Stimulated activated effector memory CD8-positive, alpha-beta T cell treated with anti-CD3 and anti-CD28 coated beads, Interleukin-12 subunit alpha, Interleukin-12 subunit beta, amount 100 ng/mL, for 72 hours (primary cell): ENCODE data around the gene ANKS1B.

Source experiments
- ATAC-seq: fragments of 150-1000 bp; cut with Tn5 transposase; 2 replicates; pipeline ENCODE4 v1.10.0; 2021
- DNase-seq, 2 donors: peaks; one replicate each; pipeline ENCODE4 v3.0.0; 2021 to 2022; ENCODE audit warnings: low spot score in 2 of 2
- H3K27ac Mint-ChIP-seq: one replicate; pipeline ENCODE4 v1.8.0; 2022; ENCODE audit warnings: mild to moderate bottlenecking, mixed read lengths
- H3K36me3 Mint-ChIP-seq: one replicate; pipeline ENCODE4 v1.8.0; 2022; ENCODE audit warnings: mild to moderate bottlenecking, mixed read lengths
- H3K4me1 Mint-ChIP-seq: one replicate; pipeline ENCODE4 v1.8.0; 2022; ENCODE audit warnings: mixed read lengths
- H3K4me3 Mint-ChIP-seq: one replicate; pipeline ENCODE4 v1.8.0; 2022; ENCODE audit warnings: mild to moderate bottlenecking, mixed read lengths
- H3K9me3 Mint-ChIP-seq: one replicate; pipeline ENCODE4 v1.8.0; 2022; ENCODE audit warnings: mixed read lengths

The ANKS1B gene

DNA sequence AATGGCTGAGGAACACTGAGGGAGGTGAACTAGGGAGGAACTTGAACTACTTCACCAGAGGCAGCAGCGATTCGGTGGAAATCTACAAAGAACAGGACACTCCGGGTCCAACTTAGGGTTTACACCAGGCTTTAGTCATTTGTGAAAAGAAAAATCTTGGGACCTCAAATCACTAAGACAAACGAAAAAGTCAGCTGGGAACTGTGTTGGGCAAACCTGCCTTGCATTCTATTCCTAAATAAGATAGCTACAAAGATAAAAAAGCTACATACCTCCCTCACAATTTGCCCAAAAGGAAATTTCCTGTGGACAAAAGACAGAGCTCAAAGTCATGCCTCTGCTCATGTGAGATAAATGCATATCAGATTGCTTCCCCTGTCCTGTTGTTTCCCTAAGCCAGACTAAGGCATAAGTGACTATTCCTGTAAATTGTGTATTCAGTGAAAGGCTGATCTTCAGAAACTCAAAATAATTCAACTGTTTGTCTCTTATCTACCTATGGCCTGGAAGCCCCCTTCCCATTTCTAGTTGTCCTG, 1233.1 kb downstream of the ANKS1B start:
- Mint-ChIP-seq H3K36me3 (no peaks in the 10 kb centered on the region), H3K27ac (no peak overlapping the region), H3K4me1 (peaks cover 17% of the 10 kb centered on the region), H3K4me3 (no peak overlapping the region), H3K9me3 (no peaks in the 10 kb centered on the region)
- no peak for DNase-seq
- ATAC-seq, result no peak

DNA sequence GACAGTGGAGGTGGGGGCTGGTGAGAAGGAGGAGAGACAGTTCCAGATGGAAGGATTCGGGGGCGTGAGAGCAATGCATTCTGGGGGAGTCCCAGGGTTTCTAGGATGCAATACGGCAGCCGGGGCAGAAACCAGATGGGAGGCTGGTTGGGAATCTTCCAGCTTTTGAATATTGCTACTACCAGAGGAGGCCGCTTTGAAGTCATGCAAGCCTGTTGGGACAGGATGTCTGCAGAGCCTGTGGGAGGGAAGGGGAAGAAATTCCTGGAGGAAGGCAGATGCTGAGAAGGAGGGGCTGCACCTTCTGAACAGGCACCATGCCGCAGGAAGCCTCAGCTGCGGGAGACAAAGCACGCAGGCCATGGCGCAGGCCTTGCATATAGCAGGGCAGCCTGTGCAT, 1234.2 kb downstream of the ANKS1B start:
- H3K27ac Mint-ChIP-seq, result no peak overlapping the region
- H3K9me3 Mint-ChIP-seq, result no peaks in the 10 kb centered on the region
- peaks cover 25% of the 10 kb centered on the region for H3K4me1 Mint-ChIP-seq
- H3K36me3 Mint-ChIP-seq, result no peaks in the 10 kb centered on the region
- ATAC-seq (no peak), DNase-seq (no peak)
- no peak overlapping the region for H3K4me3 Mint-ChIP-seq

DNA sequence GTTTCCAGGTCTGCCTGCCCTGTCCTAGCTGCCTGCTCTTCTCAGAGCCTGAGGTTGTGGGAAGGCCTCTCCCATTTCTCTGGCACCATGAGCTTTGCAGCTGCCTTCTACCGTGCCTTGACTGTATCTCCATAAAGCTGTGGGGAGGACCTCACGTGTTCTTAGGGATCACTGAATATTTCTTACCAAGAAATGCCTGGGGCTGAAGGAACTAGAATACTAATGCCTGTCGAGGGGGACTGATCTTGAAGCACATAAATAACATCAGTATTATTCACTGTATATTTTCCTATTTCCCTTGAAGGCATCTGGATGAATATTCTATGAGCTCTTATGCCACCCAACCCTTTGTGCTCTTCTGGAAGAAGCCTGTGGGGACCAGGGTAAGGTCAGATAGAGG, 1236.3 kb downstream of the ANKS1B start:
- no peak for DNase-seq
- no peak for ATAC-seq

DNA sequence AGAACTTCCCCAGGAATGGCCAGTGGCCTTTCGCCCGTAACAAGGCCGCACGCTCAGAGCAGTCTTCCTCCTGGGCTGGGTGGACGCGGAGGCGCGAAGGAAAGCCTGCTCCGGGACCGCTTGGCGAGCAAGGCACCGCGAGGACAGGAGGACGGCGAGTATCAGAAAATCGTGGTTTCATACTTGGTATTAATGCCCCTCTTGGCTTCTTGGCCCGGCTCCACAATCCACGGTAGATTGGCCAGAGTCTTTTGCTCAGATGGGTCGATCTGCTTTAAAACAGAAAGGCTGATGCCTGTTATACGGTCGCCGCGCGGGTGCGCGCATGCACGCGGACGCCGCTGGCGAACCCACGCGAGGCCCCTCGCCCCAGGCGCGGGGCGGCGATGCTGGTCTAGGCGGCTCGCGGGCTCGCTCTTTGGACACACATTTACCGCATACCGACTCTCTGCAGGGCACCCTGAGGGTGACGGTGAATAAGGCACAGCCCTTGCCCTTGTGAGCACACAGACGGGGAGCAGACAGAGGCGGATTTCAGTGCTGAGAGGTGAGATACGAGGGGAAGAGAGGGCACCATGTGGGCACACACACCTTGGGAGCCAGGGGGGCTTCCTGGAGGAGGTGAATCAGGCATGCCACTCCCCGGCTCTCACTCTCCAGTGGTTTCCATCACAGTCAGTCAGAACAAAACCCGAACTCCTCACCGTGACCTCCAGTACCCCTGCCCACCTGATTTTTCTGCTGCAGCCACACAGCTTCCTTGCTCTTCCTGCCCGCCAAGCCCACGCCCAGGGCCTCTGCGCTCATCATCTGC, 1239.0 kb downstream of the ANKS1B start:
- ATAC-seq, result peak; percentile 29
- H3K9me3 Mint-ChIP-seq, result no peaks in the 10 kb centered on the region
- peak overlapping the region; percentile 65 for H3K4me3 Mint-ChIP-seq
- H3K36me3 Mint-ChIP-seq, result no peaks in the 10 kb centered on the region
- no peak overlapping the region for H3K27ac Mint-ChIP-seq
- peaks cover 28% of the 10 kb centered on the region for H3K4me1 Mint-ChIP-seq
- peak; percentile 14 to 71 for DNase-seq

More for the DNA sequence above, 1236.3 kb downstream of the ANKS1B start:
- no peaks in the 10 kb centered on the region for H3K9me3 Mint-ChIP-seq
- H3K4me1 Mint-ChIP-seq, result peaks cover 9% of the 10 kb centered on the region
- H3K4me3 Mint-ChIP-seq, result no peak overlapping the region
- H3K36me3 Mint-ChIP-seq, result no peaks in the 10 kb centered on the region
- H3K27ac Mint-ChIP-seq, result no peak overlapping the region

DNA sequence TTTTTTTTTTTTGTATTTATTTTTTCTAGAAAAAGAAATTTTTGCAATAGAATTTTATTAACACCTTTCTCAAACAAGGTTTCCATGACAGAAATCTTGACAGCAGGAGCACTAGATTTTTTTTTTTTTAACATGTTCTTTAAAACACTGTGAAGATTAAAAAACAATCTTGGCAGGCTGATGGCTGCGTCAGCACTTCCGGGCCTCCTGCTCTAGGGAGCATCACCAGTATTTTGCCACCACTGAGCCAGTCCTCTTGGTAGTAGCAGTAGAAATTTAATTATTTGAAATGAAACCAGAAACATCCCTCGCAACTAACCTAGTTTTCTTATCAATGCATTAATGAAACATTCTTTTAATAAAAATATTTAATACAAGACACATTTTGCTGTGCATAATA, 1240.1 kb downstream of the ANKS1B start:
- Mint-ChIP-seq H3K27ac (no peak overlapping the region), H3K9me3 (no peaks in the 10 kb centered on the region), H3K36me3 (no peaks in the 10 kb centered on the region), H3K4me3 (no peak overlapping the region), H3K4me1 (peaks cover 39% of the 10 kb centered on the region)
- ATAC-seq (no peak), DNase-seq (no peak)

DNA sequence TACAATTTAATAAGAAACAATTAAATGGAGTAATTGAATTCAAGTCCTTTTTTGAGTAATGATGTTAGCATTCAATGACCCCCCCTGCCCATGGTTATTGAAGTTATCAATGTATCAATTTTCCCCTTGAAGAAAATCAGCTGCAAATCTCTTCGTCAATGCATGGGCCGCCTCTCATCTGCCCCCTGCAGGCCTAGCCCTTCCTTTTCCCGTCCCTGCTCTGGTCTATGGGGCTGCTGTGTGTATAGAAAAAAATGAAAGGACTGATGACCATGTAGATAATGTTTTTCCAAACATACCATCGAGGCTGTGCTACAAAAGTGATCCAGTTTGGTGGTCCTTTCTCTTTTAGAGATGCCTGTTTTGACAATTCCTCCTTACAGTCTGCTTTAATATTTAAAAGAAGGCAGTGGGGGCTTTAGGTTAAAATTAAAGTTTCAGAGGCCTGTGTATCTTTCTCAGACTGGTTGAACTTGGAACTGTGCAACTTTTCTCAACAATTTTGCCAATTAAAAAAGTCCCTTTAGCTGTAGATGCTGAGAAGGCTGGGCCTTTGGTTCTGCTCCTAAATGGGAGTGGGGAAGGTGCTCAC, 1241.3 kb downstream of the ANKS1B start:
- no peak overlapping the region for H3K27ac Mint-ChIP-seq
- ATAC-seq, result no peak
- H3K36me3 Mint-ChIP-seq, result no peaks in the 10 kb centered on the region
- DNase-seq, result no peak
- H3K4me3 Mint-ChIP-seq, result no peak overlapping the region
- peaks cover 39% of the 10 kb centered on the region for H3K4me1 Mint-ChIP-seq
- H3K9me3 Mint-ChIP-seq, result no peaks in the 10 kb centered on the region

DNA sequence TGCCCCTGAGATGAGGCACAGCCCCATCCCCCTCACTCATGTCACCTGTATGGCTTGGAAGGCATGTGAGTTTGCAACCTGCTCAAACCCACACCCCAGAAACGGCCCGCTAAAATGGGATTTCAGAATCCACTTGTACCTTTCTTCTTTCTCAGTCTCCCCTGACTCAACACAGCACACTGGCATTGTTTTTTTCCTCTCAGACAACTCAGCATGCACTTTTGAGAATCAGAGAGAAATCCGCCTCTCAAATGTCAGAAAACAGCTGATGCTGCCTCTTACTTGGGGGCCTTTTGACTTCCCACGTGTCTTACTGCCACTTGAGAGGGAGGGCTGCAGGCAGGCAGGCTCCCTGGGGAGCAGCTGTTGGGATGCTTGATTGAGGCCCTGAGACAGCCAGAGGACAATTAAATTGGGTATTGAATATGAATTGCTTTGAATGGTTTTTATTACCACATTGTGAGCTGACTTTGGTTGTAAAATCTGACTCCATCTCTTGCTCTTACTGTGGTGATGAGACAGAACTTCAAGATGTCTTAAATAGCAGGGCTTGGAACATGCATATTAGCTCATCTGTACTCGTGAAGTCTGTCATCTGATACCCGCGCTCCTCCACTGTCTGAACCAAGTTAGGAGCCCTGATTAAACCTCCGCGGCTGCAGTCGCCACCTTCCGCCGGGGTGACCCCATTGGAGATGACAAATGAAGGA, 1243.0 kb downstream of the ANKS1B start:
- Mint-ChIP-seq H3K36me3 (no peaks in the 10 kb centered on the region), H3K9me3 (no peaks in the 10 kb centered on the region), H3K27ac (peak overlapping the region; percentile 80), H3K4me3 (peak overlapping the region; percentile 48), H3K4me1 (peaks cover 39% of the 10 kb centered on the region)
- ATAC-seq (peak; percentile 83), DNase-seq (peak in 1 of 2 donors; percentile 15)

DNA sequence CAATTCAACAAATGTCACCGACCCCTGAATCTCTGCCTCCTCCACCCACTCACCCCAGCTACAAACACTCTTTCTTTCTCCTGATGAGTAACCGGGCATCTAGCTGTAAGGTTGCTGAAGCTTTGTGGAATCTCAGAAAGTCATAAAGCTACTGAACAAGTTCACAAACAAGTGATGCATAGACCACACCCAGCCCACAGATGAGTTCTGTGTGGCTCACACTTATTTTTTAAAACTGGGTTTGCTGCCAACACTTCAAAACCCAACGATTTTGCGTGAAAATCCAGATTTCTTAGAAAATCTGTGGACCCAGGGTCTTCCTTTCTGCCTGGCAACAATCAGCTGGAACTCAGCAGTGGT, 1243.6 kb downstream of the ANKS1B start:
- H3K36me3 Mint-ChIP-seq, result peaks cover 5% of the 10 kb centered on the region
- H3K4me3 Mint-ChIP-seq, result peak overlapping the region; percentile 48
- no peaks in the 10 kb centered on the region for H3K9me3 Mint-ChIP-seq
- H3K27ac Mint-ChIP-seq, result peak overlapping the region; percentile 80
- ATAC-seq (peak; percentile 88), DNase-seq (peak; percentile 11 to 75)
- H3K4me1 Mint-ChIP-seq, result peaks cover 36% of the 10 kb centered on the region

DNA sequence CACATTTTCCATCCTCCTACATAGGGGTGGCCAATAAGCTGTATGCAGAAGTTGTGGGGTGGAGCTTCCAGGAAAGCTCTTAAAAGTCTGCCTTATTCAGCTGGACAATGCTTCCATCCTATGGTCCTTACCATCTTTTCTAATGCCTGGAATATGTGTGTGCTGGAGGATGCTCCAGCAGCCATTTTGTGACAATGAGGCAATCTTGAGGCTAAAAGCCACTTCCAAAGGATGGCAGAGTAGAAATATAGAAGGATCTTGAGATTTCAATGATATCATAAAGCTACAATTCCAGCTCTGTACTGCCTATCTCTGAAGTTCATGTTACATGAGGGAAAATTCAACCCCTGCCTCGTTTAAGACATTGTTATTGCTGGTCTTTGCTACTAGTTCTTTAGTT, 1244.0 kb downstream of the ANKS1B start:
- Mint-ChIP-seq H3K36me3 (peaks cover 6% of the 10 kb centered on the region), H3K4me1 (peaks cover 37% of the 10 kb centered on the region), H3K9me3 (no peaks in the 10 kb centered on the region), H3K27ac (peak overlapping the region; percentile 80), H3K4me3 (peak overlapping the region; percentile 48)
- ATAC-seq (no peak), DNase-seq (no peak)

DNA sequence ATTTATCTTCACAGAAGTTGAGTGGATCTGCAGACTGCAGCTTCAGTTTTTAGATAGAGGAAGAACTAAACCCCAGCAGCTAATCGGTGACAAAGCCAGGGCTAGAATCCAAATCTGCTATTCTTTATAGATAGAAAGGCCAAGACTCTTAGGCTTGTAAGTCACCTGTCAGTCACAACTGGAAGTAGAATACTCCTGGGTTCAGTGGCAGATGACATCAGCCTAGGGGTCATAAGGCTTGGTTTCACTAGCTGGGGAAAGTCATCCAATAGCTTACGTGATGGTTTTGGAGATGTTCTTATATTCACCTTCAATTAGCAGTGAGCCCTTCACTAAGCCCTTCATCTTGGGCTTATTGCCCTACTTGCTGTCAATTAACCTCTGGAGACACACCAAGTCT, 1246.2 kb downstream of the ANKS1B start:
- peak; percentile 43 for ATAC-seq
- Mint-ChIP-seq H3K27ac (no peak overlapping the region), H3K36me3 (peaks cover 18% of the 10 kb centered on the region), H3K4me3 (no peak overlapping the region), H3K4me1 (peaks cover 39% of the 10 kb centered on the region), H3K9me3 (no peaks in the 10 kb centered on the region)
- DNase-seq, result peak in 1 of 2 donors; percentile 46

DNA sequence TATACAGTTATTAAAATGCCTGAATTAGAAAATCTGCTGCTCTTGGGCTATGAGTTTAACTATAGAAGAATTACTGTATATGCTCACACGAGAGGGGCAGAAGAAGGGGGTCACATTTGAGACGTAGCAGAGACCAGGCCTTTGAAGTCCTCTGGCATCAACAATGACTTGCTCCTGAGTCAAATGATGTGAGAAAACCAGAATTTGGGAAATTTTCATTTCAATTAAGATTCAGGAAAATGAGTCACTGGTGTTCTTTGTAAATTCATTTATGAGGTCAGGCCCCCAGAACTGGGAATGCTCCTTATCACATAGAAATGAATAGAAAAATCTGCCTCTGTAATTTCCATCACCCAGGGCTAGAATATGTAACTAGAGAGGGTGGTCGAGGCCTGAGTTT, 1246.7 kb downstream of the ANKS1B start:
- Mint-ChIP-seq H3K9me3 (no peaks in the 10 kb centered on the region), H3K27ac (no peak overlapping the region), H3K4me1 (peaks cover 39% of the 10 kb centered on the region), H3K4me3 (no peak overlapping the region), H3K36me3 (peaks cover 24% of the 10 kb centered on the region)
- DNase-seq (peak in 1 of 2 donors; percentile 2), ATAC-seq (no peak)

DNA sequence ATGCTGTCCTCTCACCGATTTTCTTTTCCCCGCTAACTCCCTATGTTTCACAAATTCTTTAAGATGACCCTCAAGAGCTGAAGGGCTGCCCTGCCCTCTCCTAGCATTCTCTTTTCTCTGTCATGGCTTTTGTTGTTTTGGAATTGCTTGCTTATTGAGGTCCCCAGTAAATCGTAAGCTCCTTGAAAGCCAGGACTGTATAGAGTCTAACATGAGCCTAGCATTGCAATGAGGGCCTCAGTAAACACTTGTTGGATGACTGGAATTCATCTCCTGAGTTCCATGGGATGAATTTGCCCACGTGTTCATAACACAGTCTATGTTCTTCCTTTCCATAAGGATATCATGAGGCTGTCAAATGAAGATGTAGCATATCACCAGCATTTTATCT, 1247.4 kb downstream of the ANKS1B start:
- H3K9me3 Mint-ChIP-seq, result no peaks in the 10 kb centered on the region
- no peak for ATAC-seq
- peaks cover 36% of the 10 kb centered on the region for H3K4me1 Mint-ChIP-seq
- peaks cover 30% of the 10 kb centered on the region for H3K36me3 Mint-ChIP-seq
- DNase-seq, result peak in 1 of 2 donors; percentile 32
- H3K27ac Mint-ChIP-seq, result no peak overlapping the region
- H3K4me3 Mint-ChIP-seq, result no peak overlapping the region

DNA sequence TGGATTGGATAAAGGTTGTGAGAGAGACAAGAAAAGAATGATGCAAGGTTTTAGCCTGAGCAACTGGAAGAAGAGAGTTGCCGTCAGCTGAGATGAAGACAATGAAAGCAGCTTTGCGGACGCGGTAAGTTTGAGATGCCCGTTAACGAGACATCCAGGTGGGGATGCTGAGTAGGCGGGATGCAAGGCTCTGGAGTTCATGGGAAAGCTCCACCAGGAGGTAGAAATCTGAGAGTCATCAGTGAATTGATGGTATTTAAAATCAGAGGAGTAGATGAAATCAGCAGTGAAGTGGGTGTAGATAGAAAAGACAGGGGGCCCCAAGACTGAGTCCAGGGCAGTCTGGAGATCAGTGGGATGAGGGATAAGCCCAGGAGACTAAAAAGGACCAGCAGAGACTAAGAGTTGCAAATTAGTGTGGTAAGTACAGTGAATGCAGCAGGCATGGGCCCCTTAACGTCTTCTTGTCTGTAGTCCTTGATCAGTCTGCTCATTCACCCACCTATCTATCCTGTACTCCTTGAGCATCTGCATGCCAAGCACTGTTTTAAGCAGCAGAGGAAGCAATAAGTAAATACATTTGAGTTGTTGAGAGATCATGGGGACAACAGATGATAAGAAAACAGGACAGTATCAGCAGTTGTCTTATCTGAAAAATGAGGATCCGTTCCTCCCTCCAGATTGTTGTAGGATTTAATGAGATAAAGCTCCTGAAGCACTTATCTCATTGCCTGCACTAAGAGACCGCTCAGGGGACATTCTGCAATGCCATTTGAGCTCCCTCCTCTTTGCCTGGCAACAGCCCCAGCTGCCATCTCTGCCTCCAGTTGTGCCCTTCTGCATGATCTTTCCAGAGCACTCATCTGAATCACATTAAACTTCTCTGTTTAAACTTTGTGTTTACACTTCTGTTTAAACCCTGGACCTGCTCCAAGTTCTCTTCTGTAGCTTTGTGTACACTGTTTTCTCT, 1248.1 kb downstream of the ANKS1B start:
- H3K36me3 Mint-ChIP-seq, result peaks cover 36% of the 10 kb centered on the region
- H3K27ac Mint-ChIP-seq, result no peak overlapping the region
- no peak for ATAC-seq
- peak in 1 of 2 donors; percentile 38 for DNase-seq
- H3K9me3 Mint-ChIP-seq, result no peaks in the 10 kb centered on the region
- no peak overlapping the region for H3K4me3 Mint-ChIP-seq
- peaks cover 29% of the 10 kb centered on the region for H3K4me1 Mint-ChIP-seq

DNA sequence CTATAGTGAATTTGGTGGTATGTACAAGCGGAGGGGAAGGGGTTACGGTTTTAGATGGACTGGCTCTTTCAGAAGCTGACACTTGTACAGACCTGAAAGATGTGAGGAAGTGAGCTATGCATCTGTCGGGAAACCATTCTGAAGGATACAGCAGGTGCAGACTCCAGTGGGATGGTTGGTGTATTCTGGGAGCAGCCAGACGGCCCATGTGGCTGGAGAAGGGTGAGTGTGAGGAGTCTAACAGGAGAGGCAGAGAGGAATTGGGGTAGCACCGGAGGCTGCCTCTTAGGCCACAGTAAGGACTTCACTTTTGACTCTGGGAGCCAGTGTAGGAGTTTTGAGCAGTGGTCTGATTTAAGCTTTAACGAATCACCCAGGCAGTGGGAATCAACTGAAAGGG, 1248.9 kb downstream of the ANKS1B start:
- H3K4me3 Mint-ChIP-seq, result no peak overlapping the region
- ATAC-seq (no peak), DNase-seq (no peak)
- no peak overlapping the region for H3K27ac Mint-ChIP-seq
- peaks cover 21% of the 10 kb centered on the region for H3K4me1 Mint-ChIP-seq
- peaks cover 36% of the 10 kb centered on the region for H3K36me3 Mint-ChIP-seq
- no peaks in the 10 kb centered on the region for H3K9me3 Mint-ChIP-seq
